Measurements from ENCODE around the gene KCNIP4.

- TF ChIP-seq CTCF (IDR thresholded peaks at IDR 0.05) (peak; percentile 20 to 72 (median 68)), POLR2A (IDR thresholded peaks at IDR 0.05) (no peak), POLR2AphosphoS5 (IDR thresholded peaks at IDR 0.05) (no peak)
Measured at GRCh38 chr4:21768349-21769310, 179.9 kb downstream of the KCNIP4 start.
